WERI-Rb-1 (cell line): ENCODE measurements around the gene MAML3.

Experiments
- DNase-seq: peaks from one replicate; pipeline ENCODE4 v3.0.0-alpha.2; 2020
- H3K27ac ChIP-seq: fragments of 250-450 bp; sonication (Bioruptor Pico); 2 replicates; pipeline ENCODE4 v1.5.1; 2020; ENCODE audit warnings: mild to moderate bottlenecking, moderate library complexity
- H3K27me3 ChIP-seq: fragments of 250-450 bp; sonication (Bioruptor Pico); 2 replicates; pipeline ENCODE4 v1.5.1; 2021; ENCODE audit warnings: mild to moderate bottlenecking, low read depth, moderate library complexity; ENCODE audit not compliant: insufficient read depth, severe bottlenecking
- H3K36me3 ChIP-seq: fragments of 250-450 bp; sonication (Bioruptor Pico); 2 replicates; pipeline ENCODE4 v1.5.1; 2020; ENCODE audit warnings: mild to moderate bottlenecking, moderate library complexity
- H3K4me3 ChIP-seq: 2 replicates; pipeline ENCODE4 v1.5.1; 2011; ENCODE audit warnings: low read depth, mild to moderate bottlenecking, control low read depth, low read length
- H3K9me3 ChIP-seq: fragments of 250-450 bp; sonication (Bioruptor Pico); 2 replicates; pipeline ENCODE4 v1.5.1; 2021; ENCODE audit warnings: mild to moderate bottlenecking, moderate library complexity; ENCODE audit not compliant: severe bottlenecking
- CTCF ChIP-seq: IDR thresholded peaks from 2 replicates; pipeline ENCODE4 v1.5.1; 2011; ENCODE audit warnings: low read depth, mild to moderate bottlenecking, control low read depth, inconsistent platforms, low read length

MAML3 gene

GRCh38 chr4:140112576-140112975 lies 41.4 kb downstream of the MAML3 start:
- Histone ChIP-seq H3K27ac (no peak overlapping the region), H3K9me3 (no peaks in the 10 kb centered on the region), H3K4me3 (no peak overlapping the region), H3K36me3 (no peaks in the 10 kb centered on the region), H3K27me3 (no peaks in the 10 kb centered on the region)
- no peak for TF ChIP-seq CTCF
- no peak for DNase-seq

- Histone ChIP-seq H3K4me3 (no peak overlapping the region), H3K27me3 (no peaks in the 10 kb centered on the region), H3K9me3 (no peaks in the 10 kb centered on the region), H3K27ac (no peak overlapping the region), H3K36me3 (no peaks in the 10 kb centered on the region)
- TF ChIP-seq CTCF: no peak
- no peak for DNase-seq
These were observed 42.7 kb downstream of the MAML3 start for GRCh38 chr4:140111256-140111655.

- Histone ChIP-seq H3K36me3 (no peaks in the 10 kb centered on the region), H3K9me3 (no peaks in the 10 kb centered on the region), H3K4me3 (no peak overlapping the region), H3K27me3 (no peaks in the 10 kb centered on the region), H3K27ac (no peak overlapping the region)
- TF ChIP-seq CTCF: no peak
- DNase-seq: no peak
These were observed 43.3 kb downstream of the MAML3 start for GRCh38 chr4:140110542-140111215.

- peak; percentile 77 for DNase-seq
- Histone ChIP-seq H3K4me3 (no peak overlapping the region), H3K27ac (no peak overlapping the region), H3K9me3 (no peaks in the 10 kb centered on the region), H3K27me3 (no peaks in the 10 kb centered on the region), H3K36me3 (no peaks in the 10 kb centered on the region)
- no peak for TF ChIP-seq CTCF
These were observed 44.2 kb downstream of the MAML3 start for GRCh38 chr4:140109737-140110136.

- Histone ChIP-seq H3K9me3 (no peaks in the 10 kb centered on the region), H3K27me3 (no peaks in the 10 kb centered on the region), H3K27ac (0 out of 2 replicates have a peak overlapping the region, but pooled peaks have one; percentile 14), H3K4me3 (no peak overlapping the region), H3K36me3 (no peaks in the 10 kb centered on the region)
- no peak for DNase-seq
- TF ChIP-seq CTCF: no peak
These were observed 44.7 kb downstream of the MAML3 start for GRCh38 chr4:140109292-140109691.

GRCh38 chr4:140108713-140109230 lies 45.2 kb downstream of the MAML3 start:
- Histone ChIP-seq H3K4me3 (no peak overlapping the region), H3K27me3 (no peaks in the 10 kb centered on the region), H3K36me3 (no peaks in the 10 kb centered on the region), H3K27ac (no peak overlapping the region), H3K9me3 (no peaks in the 10 kb centered on the region)
- TF ChIP-seq CTCF: no peak
- DNase-seq: no peak
